DND-41 (cell line): ENCODE results near the gene FOSL1.

ENCODE experiments used
- ATAC-seq: fragments of 200-7000 bp; cut with Tn5 transposase; 3 replicates; pipeline ENCODE4 v1.9.1; 2021; ENCODE audit warnings: low read depth; ENCODE audit not compliant: insufficient read depth
- DNase-seq: peaks from one replicate; pipeline ENCODE4 v3.0.0-alpha.2; 2020
- H2AFZ ChIP-seq: 2 replicates; pipeline ENCODE4 v1.6.0; 2012; ENCODE audit warnings: low read depth, low read length
- H3K27ac ChIP-seq: 2 replicates; pipeline ENCODE4 v1.5.1; 2012; ENCODE audit warnings: low read length, inconsistent platforms
- H3K27me3 ChIP-seq: fragments of 200-600 bp; sonication (generic); 2 replicates; pipeline ENCODE4 v1.6.0; 2012; ENCODE audit warnings: low read length, mild to moderate bottlenecking, inconsistent platforms; ENCODE audit not compliant: insufficient read depth, poor library complexity
- H3K36me3 ChIP-seq: 2 replicates; pipeline ENCODE4 v1.5.1; 2012; ENCODE audit warnings: low read length, inconsistent platforms; ENCODE audit not compliant: insufficient read depth
- H3K4me1 ChIP-seq: 2 replicates; pipeline ENCODE4 v1.5.1; 2012; ENCODE audit warnings: mild to moderate bottlenecking, low read length; ENCODE audit not compliant: insufficient read depth
- H3K4me2 ChIP-seq: 2 replicates; pipeline ENCODE4 v1.6.0; 2012; ENCODE audit warnings: mild to moderate bottlenecking, moderate library complexity, low read length, inconsistent platforms; ENCODE audit not compliant: insufficient read depth
- H3K4me3 ChIP-seq, 2 experiments: fragments of 200-600 bp in 1 of 2; shearing (Covaris generic) in 1 of 2; 2 replicates each; pipeline ENCODE4 v1.5.1; 2012 to 2016; ENCODE audit warnings: inconsistent platforms in 2 of 2, low read length in 2 of 2, mild to moderate bottlenecking in 2 of 2, low read depth in 1 of 2, moderate library complexity in 1 of 2
- H3K79me2 ChIP-seq: 2 replicates; pipeline ENCODE4 v1.6.0; 2012; ENCODE audit warnings: low read length, inconsistent platforms; ENCODE audit not compliant: insufficient read depth
- H3K9ac ChIP-seq: 2 replicates; pipeline ENCODE4 v1.6.0; 2012; ENCODE audit warnings: low read depth, mild to moderate bottlenecking, inconsistent platforms, low read length, moderate library complexity
- H3K9me3 ChIP-seq: 2 replicates; pipeline ENCODE4 v1.5.1; 2012; ENCODE audit warnings: low read length, moderate library complexity, mild to moderate bottlenecking, inconsistent platforms; ENCODE audit not compliant: insufficient read depth, severe bottlenecking
- H4K20me1 ChIP-seq: 2 replicates; pipeline ENCODE4 v1.6.0; 2012; ENCODE audit warnings: low read length; ENCODE audit not compliant: insufficient read depth
- EZH2 ChIP-seq: IDR thresholded peaks from 3 replicates; pipeline ENCODE4 v1.6.1; 2012; ENCODE audit warnings: borderline replicate concordance, low read depth, mild to moderate bottlenecking, moderate library complexity, low read length, inconsistent platforms; ENCODE audit not compliant: severe bottlenecking
- TF ChIP-seq, protein P1 (sequence below): IDR thresholded peaks from 2 replicates; pipeline ENCODE4 v1.5.1; 2012; ENCODE audit warnings: borderline replicate concordance, low read length, moderate library complexity, mild to moderate bottlenecking; ENCODE audit not compliant: poor library complexity, severe bottlenecking; ENCODE audit errors: extremely low read depth

Gene FOSL1

DNA sequence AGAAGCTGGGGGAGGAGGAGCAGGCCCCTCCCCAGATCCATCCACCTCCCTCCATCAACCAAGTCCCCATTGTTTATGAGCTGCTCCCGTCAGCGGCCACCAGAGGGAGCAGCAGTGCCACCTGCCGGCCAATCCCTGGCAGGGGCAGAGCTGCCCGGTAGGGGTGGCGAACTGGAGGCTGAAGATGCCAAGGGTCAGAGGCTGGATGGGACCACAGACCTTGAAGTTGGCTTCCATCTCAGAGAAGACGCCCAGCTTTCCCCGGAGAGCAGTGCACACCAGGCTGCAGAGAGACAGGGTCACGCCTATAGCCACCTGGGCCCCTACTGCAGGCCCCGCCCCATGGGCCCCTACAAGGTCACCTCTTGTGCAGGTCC, 15.5 kb downstream of the FOSL1 start:
- Histone ChIP-seq H3K9ac (no peak overlapping the region), H3K4me2 (peak overlapping the region; percentile 41), H3K27me3 (no peaks in the 10 kb centered on the region), H4K20me1 (peaks cover 15% of the 10 kb centered on the region), H3K79me2 (peaks cover 21% of the 10 kb centered on the region), H3K9me3 (no peaks in the 10 kb centered on the region), H3K27ac (0 out of 2 replicates have a peak overlapping the region, but pooled peaks have one; percentile 8), H2AFZ (no peak overlapping the region), H3K4me1 (peaks cover 49% of the 10 kb centered on the region), H3K4me3 (no peak overlapping the region), H3K36me3 (peaks cover 57% of the 10 kb centered on the region)
- ATAC-seq = peak; percentile 57
- TF ChIP-seq, protein P1, sequence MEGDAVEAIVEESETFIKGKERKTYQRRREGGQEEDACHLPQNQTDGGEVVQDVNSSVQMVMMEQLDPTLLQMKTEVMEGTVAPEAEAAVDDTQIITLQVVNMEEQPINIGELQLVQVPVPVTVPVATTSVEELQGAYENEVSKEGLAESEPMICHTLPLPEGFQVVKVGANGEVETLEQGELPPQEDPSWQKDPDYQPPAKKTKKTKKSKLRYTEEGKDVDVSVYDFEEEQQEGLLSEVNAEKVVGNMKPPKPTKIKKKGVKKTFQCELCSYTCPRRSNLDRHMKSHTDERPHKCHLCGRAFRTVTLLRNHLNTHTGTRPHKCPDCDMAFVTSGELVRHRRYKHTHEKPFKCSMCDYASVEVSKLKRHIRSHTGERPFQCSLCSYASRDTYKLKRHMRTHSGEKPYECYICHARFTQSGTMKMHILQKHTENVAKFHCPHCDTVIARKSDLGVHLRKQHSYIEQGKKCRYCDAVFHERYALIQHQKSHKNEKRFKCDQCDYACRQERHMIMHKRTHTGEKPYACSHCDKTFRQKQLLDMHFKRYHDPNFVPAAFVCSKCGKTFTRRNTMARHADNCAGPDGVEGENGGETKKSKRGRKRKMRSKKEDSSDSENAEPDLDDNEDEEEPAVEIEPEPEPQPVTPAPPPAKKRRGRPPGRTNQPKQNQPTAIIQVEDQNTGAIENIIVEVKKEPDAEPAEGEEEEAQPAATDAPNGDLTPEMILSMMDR = peak; percentile 100
- TF ChIP-seq EZH2 = no peak
- peak; percentile 80 for DNase-seq

DNA sequence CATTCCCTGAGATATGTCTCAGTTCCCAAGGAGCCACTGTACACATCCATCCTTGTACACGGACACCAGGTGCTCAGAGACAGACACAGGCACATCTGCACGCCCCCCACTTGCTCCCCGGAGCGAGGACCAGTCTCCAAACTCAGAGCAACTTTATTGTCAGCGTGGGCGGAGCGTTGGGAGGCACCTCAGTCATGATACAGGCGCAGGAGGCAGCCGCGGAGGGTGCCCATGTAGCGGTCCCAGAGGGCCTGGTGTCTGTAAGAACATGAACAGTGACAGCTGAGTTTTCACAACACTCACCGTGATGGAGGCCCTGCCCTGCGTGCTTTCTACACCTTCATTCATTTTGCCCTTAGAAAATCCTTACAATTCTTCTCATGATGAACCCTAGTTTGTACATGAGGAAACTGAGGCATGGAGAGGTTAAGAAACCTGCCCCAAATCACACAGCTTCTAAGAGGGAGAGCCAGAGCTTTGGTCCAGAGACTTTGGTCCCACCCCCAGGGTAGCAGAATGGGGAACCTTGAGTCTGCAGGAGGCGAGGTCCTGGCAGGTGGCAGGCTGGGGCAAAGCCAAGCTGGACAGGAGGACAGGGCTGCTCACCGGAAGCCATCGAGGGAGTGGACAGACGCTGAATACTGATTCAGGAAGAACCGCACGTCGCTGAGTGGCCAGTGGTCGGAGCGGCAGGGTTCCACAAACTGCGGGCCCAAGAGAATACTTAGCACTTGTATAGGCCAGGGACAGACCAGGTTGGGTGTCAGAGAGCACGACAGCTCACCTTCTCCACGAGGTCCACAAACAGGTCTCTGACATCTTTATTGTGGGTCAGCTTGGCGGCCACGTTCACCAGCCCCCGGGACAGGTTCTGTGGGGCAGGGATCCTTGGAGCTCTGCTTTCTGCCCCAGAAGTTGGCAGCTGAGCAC, 16.1 kb downstream of the FOSL1 start:
- Histone ChIP-seq H3K4me2 (0 out of 2 replicates have a peak overlapping the region, but pooled peaks have one; percentile 41), H3K27ac (peak overlapping the region; percentile 8; the same call in 1 of the 2 replicates), H3K36me3 (peaks cover 57% of the 10 kb centered on the region), H3K4me1 (peaks cover 45% of the 10 kb centered on the region), H3K4me3 (no peak overlapping the region), H3K9me3 (no peaks in the 10 kb centered on the region), H3K9ac (no peak overlapping the region), H3K79me2 (peaks cover 21% of the 10 kb centered on the region), H4K20me1 (peaks cover 15% of the 10 kb centered on the region), H3K27me3 (no peaks in the 10 kb centered on the region), H2AFZ (no peak overlapping the region)
- TF ChIP-seq, protein P1 = no peak
- no peak for TF ChIP-seq EZH2
- ATAC-seq (no peak), DNase-seq (no peak)

DNA sequence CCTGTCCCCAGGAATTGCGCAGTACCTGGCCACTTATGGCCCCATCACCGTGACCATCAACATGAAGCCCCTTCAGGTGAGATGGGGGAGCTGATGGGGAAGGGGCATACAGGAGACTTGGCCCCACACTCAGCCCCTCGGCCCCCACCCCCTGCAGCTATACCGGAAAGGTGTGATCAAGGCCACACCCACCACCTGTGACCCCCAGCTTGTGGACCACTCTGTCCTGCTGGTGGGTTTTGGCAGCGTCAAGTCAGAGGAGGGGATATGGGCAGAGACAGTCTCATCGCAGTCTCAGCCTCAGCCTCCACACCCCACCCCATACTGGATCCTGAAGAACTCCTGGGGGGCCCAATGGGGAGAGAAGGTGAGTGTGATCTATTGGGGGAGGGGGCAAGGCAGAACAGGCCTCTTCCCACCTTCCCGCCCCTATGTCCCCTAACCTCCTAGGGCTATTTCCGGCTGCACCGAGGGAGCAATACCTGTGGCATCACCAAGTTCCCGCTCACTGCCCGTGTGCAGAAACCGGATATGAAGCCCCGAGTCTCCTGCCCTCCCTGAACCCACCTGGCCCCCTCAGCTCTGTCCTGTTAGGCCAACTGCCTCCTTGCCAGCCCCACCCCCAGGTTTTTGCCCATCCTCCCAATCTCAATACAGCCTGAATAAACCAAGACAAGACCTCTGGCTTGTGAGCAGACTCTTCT, 17.0 kb downstream of the FOSL1 start:
- no peak for TF ChIP-seq EZH2
- TF ChIP-seq, protein P1 = no peak
- Histone ChIP-seq H3K79me2 (peaks cover 20% of the 10 kb centered on the region), H3K27me3 (no peaks in the 10 kb centered on the region), H3K9me3 (no peaks in the 10 kb centered on the region), H3K4me2 (no peak overlapping the region), H3K4me3 (no peak overlapping the region), H2AFZ (no peak overlapping the region), H3K9ac (no peak overlapping the region), H4K20me1 (peaks cover 15% of the 10 kb centered on the region), H3K27ac (no peak overlapping the region), H3K36me3 (peaks cover 57% of the 10 kb centered on the region), H3K4me1 (peaks cover 39% of the 10 kb centered on the region)
- DNase-seq (no peak), ATAC-seq (no peak)
